HEK293T (cell line): Measurements from ENCODE around the gene GTF3C5.

ENCODE experiments used
- CTCF ChIA-PET: fragments of 350-600 bp; formaldehyde crosslinking; extraction: SDS; loops from one replicate; lab custom pipeline; 2021; ENCODE audit warnings: antibody characterized with exemption, inconsistent platforms; lab: Yijun Ruan, JAX
- POLR2A ChIA-PET: fragments of 350-600 bp; formaldehyde crosslinking; extraction: SDS; loops from one replicate; lab custom pipeline; 2020; ENCODE audit warnings: antibody characterized with exemption, inconsistent platforms; lab: Yijun Ruan, JAX
- DNase-seq: peaks from one replicate; pipeline ENCODE4 v3.0.0; 2012; ENCODE audit warnings: mixed read lengths; ENCODE audit errors: extremely low spot score
- ARNT ChIP-seq: fragments of 450-650 bp; IDR thresholded peaks from 2 replicates; pipeline ENCODE4 v1.6.1; 2017; ENCODE audit warnings: mild to moderate bottlenecking
- BHLHE40 ChIP-seq: fragments of 450-650 bp; IDR thresholded peaks from 2 replicates; pipeline ENCODE4 v1.6.1; 2016; ENCODE audit warnings: mild to moderate bottlenecking, moderate library complexity, borderline replicate concordance
- CTBP1 ChIP-seq: fragments of 450-650 bp; IDR thresholded peaks from 2 replicates; pipeline ENCODE4 v1.6.1; 2016; ENCODE audit warnings: borderline replicate concordance
- ELF4 ChIP-seq: fragments of 450-650 bp; IDR thresholded peaks from 2 replicates; pipeline ENCODE4 v1.6.1; 2017; ENCODE audit warnings: antibody characterized with exemption
- FOXA1 ChIP-seq: fragments of 450-650 bp; IDR thresholded peaks from 2 replicates; pipeline ENCODE4 v1.6.1; 2016; ENCODE audit warnings: mild to moderate bottlenecking
- FOXK2 ChIP-seq: fragments of 450-650 bp; IDR thresholded peaks from 2 replicates; pipeline ENCODE4 v1.6.1; 2016; ENCODE audit warnings: mild to moderate bottlenecking
- FOXM1 ChIP-seq: fragments of 450-650 bp; IDR thresholded peaks from 2 replicates; pipeline ENCODE4 v1.6.1; 2017; ENCODE audit warnings: mild to moderate bottlenecking, borderline replicate concordance
- HDGF ChIP-seq: fragments of 450-650 bp; IDR thresholded peaks from 2 replicates; pipeline ENCODE4 v1.6.1; 2017; ENCODE audit warnings: antibody characterized with exemption, borderline replicate concordance
- L3MBTL2 ChIP-seq: fragments of 450-650 bp; conservative IDR thresholded peaks from 2 replicates; pipeline ENCODE4 v1.6.1; 2016; ENCODE audit warnings: mild to moderate bottlenecking
- LEF1 ChIP-seq: fragments of 450-650 bp; IDR thresholded peaks from 2 replicates; pipeline ENCODE4 v1.6.1; 2017; ENCODE audit warnings: mild to moderate bottlenecking, borderline replicate concordance
- NFRKB ChIP-seq: fragments of 450-650 bp; IDR thresholded peaks from 2 replicates; pipeline ENCODE4 v1.6.1; 2016; ENCODE audit warnings: mild to moderate bottlenecking, moderate library complexity
- SP1 ChIP-seq: fragments of 450-650 bp; IDR thresholded peaks from 2 replicates; pipeline ENCODE4 v1.6.1; 2017
- SUZ12 ChIP-seq: fragments of 450-650 bp; IDR thresholded peaks from 2 replicates; pipeline ENCODE4 v1.6.1; 2016; ENCODE audit warnings: mild to moderate bottlenecking
- TARDBP ChIP-seq: fragments of 450-650 bp; IDR thresholded peaks from 2 replicates; pipeline ENCODE4 v1.6.1; 2016
- ZNF384 ChIP-seq: fragments of 450-650 bp; IDR thresholded peaks from 2 replicates; pipeline ENCODE4 v1.6.1; 2016
- TF ChIP-seq, protein P1 (sequence below): fragments of 450-650 bp; IDR thresholded peaks from 2 replicates; pipeline ENCODE4 v1.6.1; 2016

Gene GTF3C5

DNA sequence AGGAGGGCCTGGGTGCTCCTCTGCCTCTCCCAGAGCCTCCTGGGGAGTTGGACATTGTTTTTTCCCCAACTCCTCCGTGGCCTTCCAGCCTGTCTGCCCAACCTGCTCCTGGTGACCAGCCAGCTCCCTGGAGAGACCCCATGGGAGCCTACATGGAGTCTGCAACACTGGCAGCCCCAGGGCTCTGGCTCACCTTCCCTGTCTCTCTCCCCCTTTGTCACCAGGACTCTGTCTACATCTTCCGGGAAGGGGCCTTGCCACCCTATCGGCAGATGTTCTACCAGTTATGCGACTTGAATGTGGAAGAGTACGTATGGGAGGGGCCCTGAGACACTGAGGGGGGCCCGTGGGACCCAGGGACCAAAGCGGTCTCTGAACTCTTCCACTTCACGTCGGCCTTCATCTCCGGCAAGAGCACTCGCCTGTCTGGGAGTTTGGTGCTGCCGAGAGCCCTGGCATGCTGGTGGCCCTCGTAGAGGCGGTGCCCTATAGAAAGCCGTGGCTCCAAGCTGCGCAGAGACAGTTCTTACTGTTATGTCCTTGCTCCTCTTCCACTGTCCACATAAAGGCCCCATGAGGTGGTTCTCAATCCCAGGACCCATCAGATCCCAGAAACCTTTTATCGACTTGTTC, 25.1 kb downstream of the GTF3C5 start:
- ChIA-PET POLR2A (no interaction called here), CTCF (no interaction called here)
- DNase-seq = no peak
- no peak for TF ChIP-seq FOXK2
- no peak for TF ChIP-seq ARNT
- no peak for TF ChIP-seq LEF1
- TF ChIP-seq HDGF = no peak
- no peak for TF ChIP-seq TARDBP
- TF ChIP-seq SP1 = no peak
- no peak for TF ChIP-seq BHLHE40
- TF ChIP-seq CTBP1 = no peak
- no peak for TF ChIP-seq ELF4
- TF ChIP-seq FOXA1 = no peak
- TF ChIP-seq NFRKB = no peak
- no peak for TF ChIP-seq FOXM1
- TF ChIP-seq SUZ12 = no peak
- no peak for TF ChIP-seq L3MBTL2
- TF ChIP-seq, protein P1, sequence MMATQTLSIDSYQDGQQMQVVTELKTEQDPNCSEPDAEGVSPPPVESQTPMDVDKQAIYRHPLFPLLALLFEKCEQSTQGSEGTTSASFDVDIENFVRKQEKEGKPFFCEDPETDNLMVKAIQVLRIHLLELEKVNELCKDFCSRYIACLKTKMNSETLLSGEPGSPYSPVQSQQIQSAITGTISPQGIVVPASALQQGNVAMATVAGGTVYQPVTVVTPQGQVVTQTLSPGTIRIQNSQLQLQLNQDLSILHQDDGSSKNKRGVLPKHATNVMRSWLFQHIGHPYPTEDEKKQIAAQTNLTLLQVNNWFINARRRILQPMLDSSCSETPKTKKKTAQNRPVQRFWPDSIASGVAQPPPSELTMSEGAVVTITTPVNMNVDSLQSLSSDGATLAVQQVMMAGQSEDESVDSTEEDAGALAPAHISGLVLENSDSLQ = no peak
- TF ChIP-seq ZNF384 = no peak

DNA sequence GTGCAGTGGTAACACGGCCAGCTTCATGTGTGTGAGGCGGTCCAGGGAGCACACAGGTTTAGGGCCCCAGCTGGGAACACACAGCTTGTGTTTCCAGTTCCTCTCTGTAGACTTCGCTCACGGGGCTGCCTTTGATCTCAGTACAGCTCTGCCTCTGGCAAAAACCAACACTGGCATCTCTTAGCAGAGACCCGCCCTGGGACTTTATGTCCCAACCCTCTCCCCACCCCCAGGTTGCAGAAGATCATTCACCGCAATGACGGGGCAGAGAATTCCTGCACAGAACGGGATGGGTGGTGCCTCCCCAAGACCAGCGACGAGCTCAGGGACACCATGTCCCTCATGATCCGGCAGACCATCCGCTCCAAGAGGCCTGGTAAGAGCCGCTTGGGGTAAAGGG, 25.7 kb downstream of the GTF3C5 start:
- TF ChIP-seq FOXK2 (no peak), NFRKB (no peak)
- ChIA-PET POLR2A (interaction anchor here (0.6 kb wide), 1 partner anchor 12 kb away, joined by 3 read pairs; no protein-coding TSS in a partner anchor), CTCF (no interaction called here)
- DNase-seq = no peak

DNA sequence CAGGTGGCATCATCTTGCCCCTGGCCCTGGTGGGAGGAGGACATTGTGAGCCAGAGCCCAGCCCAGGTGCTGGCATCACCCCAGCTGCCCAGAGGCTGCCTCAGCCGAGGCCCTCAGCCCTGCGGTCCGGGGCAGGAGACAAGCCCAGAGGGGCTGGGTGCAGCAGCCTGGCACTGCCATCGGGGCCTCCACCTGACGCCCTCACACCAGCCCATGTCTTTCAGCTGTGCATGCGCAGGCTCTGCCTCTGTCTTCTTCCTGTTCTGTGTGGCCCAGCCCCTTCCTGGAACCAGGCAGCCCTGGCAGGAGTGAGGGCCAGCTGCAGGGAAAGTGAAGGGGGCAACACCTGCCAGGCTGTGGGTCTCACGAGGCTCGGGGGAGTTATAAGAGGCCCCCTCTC, 26.2 kb downstream of the GTF3C5 start:
- DNase-seq = no peak
- POLR2A ChIA-PET = interaction anchor here (0.6 kb wide), 1 partner anchor 11 kb away, joined by 3 read pairs; no protein-coding TSS in a partner anchor
- no peak for TF ChIP-seq FOXA1
- TF ChIP-seq FOXM1 = no peak
- no peak for TF ChIP-seq NFRKB
- no peak for TF ChIP-seq FOXK2
- TF ChIP-seq SP1 = no peak
- TF ChIP-seq ZNF384 = no peak
- TF ChIP-seq HDGF = no peak
- TF ChIP-seq L3MBTL2 = no peak
- TF ChIP-seq LEF1 = no peak
- no peak for TF ChIP-seq CTBP1
- TF ChIP-seq ELF4 = no peak
- TF ChIP-seq TARDBP = no peak
- no peak for TF ChIP-seq ARNT
- TF ChIP-seq, protein P1 = no peak
- CTCF ChIA-PET = interaction anchor here (0.6 kb wide), 1 partner anchor 76 kb away, joined by 3 read pairs; no protein-coding TSS in a partner anchor

DNA sequence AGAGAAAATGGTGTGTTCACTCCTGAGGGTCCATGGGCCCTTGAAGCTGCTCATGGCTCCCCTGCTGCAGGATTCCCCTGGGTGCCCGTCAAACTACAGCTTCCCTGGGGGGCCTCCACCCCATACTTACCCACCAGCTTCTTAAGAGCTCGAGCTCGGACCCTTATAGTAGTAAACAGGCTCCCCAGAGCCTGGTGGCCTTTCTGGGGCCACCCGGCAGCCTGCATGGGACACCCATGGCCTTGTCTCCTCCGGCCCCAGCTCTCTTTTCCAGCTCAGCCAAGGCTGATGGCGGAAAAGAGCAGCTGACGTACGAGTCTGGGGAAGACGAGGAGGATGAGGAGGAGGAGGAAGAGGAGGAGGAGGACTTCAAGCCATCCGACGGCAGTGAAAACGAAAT, 26.8 kb downstream of the GTF3C5 start:
- ChIA-PET POLR2A (no interaction called here), CTCF (interaction anchor here (0.6 kb wide), 1 partner anchor 75 kb away, joined by 3 read pairs; no protein-coding TSS in a partner anchor)
- TF ChIP-seq FOXM1 = no peak
- no peak for TF ChIP-seq CTBP1
- TF ChIP-seq, protein P1 = no peak
- no peak for TF ChIP-seq ARNT
- TF ChIP-seq TARDBP = no peak
- no peak for TF ChIP-seq ELF4
- TF ChIP-seq SP1 = no peak
- no peak for TF ChIP-seq FOXA1
- no peak for TF ChIP-seq HDGF
- no peak for TF ChIP-seq ZNF384
- no peak for TF ChIP-seq L3MBTL2
- no peak for TF ChIP-seq LEF1
- TF ChIP-seq SUZ12 = no peak
- no peak for TF ChIP-seq FOXK2
- TF ChIP-seq BHLHE40 = no peak
- TF ChIP-seq NFRKB = no peak
- DNase-seq = no peak

DNA sequence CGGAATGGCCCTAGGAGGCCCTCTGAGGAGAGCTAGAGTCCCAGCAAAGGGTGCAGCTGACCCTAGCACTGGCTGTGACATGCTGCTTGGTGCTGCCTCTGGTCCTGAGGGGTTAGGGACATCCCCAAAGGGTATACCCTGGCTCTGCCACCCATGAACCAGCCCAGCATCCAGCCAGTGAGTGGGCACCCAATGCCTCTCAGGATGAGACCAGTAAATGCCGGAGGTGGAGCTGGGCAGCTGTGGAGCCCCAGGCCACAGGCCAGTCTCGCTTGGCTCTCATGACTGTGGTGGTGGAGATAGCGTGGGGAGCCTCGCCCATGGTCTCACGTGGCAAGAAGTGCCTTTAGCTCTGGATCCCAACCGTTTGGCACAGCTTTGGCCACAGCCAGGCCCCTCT, 27.3 kb downstream of the GTF3C5 start:
- POLR2A ChIA-PET = no interaction called here
- TF ChIP-seq CTBP1 (no peak), TARDBP (no peak), FOXK2 (no peak), FOXA1 (no peak), BHLHE40 (no peak), LEF1 (no peak), SP1 (no peak), SUZ12 (no peak), NFRKB (no peak), FOXM1 (no peak), ZNF384 (no peak), ARNT (no peak), ELF4 (no peak), L3MBTL2 (no peak)
- TF ChIP-seq, protein P1 = no peak
- CTCF ChIA-PET = no interaction called here
- DNase-seq = no peak
